NK-92 (cell line): ENCODE data around the gene SCGB3A1.

Experiments
- DNase-seq: peaks from one replicate; lab custom pipeline; 2025; ENCODE audit not compliant: unreplicated experiment; lab: John Stamatoyannopoulos, UW

Gene SCGB3A1

DNA sequence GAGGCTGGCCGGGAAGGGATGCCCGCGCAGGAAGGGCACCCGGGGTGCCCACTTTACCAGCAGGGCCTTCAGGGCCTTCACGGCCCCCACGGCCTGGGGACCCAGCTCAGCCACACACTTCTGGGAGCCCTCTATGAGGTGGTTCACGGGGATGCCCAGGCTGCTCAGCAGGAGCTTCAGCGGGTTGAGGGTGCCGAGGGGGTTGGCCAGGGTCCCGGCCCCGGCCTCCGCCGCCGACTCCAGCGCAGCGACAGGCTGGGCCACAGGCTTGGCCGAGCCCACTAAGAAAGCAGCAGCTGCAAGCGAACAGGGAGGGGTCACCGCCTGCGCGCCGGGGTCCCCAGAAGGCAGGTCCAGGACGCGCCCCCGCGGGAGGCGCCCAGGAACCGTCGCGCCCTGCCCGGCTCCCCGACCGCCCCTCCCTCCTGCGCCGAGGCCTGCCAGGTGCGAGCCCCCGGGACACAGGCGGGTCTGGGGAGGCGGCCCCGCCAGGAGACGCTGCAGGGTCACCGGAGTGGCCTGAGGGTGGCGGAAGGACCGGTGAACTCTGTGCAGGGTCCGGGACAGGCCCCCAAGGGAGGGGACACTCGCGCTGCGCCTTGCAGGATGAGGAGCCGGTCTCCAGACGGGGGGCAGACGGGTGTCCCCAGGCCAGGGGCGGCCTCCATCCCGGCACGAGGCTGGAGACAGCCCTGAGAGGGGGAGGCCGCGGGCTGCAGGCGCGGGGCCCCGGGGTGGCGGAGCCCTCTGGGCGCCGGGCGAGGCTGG lies 572 bp downstream of the SCGB3A1 start:
- DNase-seq, result no peak

DNA sequence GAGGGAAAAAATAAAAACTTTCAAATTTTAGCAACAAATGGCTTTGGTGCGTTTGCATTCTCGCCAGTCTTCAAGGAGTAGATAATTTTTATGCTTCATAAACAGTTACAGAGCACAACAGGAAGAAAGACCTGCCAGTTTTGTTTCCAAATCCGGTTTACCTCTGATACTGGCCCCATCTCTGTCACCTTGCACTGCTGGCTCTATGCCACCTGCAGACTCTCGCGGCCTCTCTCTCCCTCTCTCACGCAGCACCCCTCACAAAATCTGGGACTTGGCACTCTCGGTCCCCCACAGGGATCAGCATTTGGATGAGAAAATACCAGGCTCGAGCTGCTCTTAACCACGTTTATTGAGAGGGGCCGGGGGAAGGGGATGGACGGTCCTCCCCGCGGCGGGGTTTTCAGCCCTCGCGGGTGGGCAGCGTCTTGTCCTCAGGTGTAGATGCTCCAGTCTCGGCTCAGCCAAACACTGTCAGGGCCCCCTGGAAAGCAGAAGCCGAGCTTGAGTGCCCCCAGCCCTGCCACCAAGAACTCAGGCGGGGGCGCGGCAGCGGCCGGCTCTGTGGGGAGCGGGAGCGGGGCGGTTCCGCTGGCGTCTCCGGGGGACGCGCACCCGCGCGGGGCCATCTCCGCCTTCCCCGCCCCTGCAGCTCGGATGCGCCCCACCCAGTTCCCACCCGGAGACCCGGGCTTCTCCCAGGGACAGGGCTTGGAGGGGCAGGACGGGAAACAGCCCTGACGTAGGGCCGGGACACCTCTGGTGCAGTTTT lies 1.3 kb downstream of the SCGB3A1 start:
- DNase-seq, result no peak

DNA sequence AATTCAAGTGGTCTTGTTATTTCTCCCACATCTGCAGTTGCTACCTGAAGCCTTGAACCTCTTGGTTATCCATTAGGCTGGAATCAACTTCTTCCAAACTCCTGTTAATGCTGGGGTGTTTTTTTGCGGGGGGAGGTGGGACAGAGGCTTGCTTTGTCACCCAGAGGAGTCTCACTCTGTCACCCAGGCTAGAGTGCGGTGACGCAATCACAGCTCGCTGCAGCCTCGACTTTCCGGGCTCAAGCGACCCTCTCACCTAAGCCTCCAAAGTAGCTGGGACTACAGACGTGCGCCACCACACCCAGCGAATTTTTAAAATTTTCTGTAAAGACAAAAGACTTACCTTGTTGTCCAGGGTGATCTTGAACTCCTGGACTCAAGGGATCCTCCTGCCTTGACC lies 4.4 kb downstream of the SCGB3A1 start:
- DNase-seq, result no peak

DNA sequence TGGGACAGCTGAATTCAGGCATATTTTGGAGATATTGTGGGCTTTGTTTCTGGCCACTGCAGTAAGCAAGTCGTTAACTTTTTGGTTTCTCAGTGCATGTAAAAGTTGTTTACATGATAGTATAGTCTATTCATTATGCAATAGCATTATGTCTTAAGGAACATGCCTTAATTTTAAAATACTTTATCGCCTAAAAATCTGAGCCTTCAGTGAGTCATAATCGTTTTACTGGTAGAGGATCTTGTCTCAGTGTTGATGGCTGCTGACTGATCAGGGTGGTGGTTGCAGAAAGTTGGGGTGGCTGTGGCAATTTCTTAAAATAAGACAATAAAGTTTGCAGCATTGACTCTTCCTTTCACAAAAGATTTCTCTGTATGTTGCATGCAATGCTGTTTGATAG lies 5.1 kb downstream of the SCGB3A1 start:
- DNase-seq, result no peak

DNA sequence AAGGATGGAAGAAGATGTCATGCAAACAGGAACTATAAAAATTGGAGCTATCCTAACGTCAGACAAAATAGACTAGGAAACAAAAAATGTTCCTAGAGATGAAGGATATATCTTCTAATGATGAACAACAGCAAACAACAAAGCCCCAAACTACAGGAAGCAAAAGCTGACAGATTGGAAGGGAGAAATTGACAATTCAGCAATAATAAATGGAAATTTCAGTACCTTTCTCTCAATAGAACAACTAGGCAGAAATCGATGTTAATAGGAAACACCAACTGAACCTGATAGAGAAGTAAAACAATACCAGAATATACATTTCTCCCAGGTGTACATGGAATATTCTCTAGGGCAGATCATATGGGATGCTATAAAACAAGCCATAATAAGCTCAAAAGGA lies 7.6 kb downstream of the SCGB3A1 start:
- no peak for DNase-seq

DNA sequence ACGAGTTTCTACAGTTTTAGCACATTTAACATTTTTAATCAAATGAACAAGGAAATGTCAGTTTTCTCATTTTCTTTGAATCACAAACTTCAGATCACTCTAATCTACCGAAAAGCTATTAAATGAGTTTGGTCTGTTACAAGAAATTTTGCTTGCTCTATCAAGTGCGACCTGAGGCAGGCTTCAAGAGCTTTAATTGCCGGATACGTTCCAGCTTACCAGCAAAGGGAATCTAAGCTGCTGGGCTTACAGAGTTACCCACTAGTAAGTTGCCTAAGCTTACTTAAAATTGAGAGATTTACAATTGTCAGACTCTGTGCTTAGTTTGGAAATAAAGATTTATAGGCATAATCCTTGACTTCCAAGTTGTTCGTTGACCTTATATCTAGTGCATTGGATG lies 10.6 kb downstream of the SCGB3A1 start:
- no peak for DNase-seq

DNA sequence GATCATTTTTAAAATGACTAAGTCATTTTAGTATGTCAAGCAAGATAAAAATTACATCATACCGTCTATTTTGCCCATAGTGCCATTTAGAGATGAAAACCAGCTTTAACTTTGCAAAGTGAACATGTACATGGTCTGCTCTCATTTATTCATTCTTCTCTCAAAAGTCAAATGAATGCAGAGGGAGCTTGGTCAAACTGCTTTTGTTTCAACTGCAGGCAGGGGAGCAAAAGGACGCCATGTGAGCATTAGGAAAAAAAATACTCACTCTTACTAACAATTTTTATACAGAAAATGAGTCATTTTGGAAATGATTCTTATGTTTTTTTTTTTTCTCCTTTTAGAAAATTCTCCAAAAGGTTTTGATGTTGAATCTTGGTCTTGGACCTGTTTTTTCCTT lies 15.7 kb downstream of the SCGB3A1 start:
- no peak for DNase-seq

DNA sequence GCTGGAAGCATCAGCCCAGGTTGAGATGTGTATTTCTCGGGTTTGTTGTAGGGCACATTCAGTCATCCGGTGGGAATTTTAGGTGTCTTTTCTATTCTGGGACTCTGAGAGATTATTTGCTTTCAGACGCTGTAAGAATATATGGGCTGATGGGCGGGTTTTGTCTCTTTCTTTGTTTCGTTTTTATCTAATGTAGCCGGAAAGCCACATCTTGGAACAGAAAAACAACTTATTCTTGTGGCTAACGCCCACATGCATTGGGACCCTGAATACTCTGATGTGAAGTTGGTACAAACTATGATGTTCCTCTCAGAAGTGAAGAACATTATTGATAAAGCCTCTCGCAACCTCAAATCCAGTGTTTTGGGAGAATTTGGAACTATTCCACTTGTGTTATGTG lies 22.4 kb downstream of the SCGB3A1 start:
- no peak for DNase-seq

DNA sequence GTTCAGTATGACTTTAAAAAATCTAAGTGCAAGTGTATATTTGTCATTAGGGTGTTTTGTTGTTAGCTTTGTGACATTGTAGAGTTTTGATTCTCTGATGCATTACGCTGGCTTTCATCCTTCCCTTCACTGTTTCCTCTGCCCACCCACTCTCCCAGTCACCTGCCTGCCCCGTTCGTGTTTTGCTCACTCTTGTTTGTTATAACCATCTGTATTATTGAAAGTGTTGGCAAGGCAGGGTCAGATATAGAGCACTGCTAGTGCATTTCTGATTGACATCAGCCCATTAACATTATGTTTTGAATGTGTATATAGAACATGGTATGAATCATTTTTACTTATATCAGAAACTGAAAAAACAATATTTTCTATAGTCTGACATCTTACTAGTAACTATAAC lies 27.3 kb downstream of the SCGB3A1 start:
- DNase-seq, result no peak

DNA sequence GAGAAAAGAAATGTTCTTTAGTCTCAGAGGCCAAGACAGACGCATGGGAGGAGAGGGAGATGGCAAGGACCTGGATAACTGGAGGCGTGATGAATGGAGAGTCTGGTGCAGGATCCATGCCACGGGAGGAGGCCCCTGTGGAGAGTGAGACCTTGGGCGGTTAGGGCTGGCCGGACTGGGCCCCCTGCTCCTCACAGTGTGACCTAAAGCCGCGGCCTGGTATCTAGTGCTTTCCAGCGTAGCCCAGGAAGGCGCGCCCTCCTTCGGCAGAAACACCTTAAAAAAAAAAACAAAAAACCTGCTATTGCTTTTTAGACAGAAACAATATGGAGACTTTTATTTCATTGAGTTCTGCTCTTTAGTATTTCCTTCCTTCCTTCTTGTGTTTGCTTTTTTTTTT lies 33.1 kb downstream of the SCGB3A1 start:
- no peak for DNase-seq

DNA sequence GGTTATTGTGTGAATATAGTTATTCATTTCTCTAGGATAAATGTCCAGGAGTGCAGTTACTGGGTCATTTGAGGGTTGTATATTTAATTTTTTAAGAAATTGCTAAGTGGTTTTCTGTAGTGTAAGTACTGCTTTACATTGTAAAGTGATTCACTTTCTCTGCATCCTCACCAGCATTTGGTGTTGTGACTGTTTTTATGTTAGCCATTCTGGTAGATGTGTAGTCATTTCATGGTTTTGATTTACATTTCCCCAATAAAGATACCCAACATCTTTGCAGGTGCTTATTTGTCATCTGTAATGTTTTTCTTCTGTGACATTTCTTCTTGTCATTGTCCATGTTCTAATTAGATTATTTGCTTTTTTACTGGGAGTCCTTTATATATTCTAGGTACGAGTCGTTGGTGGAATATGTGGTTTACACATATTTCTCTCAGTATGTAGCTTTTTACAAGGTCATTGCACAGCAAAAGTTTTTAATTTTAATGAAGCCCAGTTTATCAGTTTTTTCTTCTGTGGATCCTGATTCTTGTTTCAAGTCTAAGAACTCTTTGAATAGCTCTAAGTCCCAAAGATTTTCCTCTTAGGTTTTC lies 34.0 kb downstream of the SCGB3A1 start:
- DNase-seq, result no peak

DNA sequence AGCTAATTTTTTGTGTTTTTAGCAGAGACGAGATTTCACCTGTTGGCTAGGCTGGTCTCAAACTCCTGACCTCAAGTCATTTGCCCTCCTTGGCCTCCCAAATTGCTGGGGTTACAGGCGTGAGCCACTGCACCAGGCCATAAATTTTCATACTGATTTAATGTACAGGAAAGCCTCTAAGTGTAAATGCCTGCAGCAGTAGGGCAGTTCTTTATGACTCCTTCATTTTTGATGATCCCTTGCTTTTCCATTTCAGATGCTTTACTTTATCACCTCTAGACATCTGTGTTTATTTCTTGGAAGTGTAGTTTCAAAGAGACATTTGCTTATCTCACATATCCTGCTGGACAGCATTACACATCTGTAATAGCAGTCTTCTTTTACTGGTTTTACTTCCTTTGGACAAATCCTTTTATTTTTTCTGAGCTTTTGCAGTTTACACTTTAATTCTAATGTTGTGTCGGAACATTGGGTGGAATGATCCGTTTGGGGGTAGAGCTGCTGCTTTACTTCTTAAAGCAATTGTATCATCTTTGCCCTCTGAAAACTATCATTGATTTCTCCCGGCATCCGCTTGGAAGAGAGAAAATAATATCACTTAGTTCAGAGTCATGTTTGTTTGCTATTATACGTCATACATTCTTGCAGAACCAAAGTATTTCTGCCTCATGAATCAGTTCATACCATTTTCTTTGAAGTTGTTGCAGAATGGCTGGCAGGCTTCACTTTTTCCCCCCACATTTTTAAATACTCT lies 36.0 kb downstream of the SCGB3A1 start:
- no peak for DNase-seq

DNA sequence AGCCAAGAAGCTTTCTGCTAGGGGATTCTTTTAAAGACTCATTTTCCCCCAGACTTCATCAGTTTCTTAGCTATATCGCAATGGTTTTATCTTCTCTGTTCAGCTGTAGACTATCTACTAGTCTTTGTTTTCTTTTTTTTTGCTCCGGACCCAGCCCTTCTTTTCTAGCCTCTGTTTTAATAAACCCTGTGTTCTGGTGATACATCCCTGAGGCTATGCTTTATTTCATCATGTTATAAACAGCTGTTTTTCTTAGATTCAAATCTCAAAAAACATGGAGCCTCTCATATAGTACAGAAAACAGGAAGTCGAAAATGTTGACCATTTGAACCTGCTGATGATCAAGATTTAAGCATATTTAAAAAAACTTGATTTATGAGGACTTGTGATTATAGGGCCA lies 37.8 kb downstream of the SCGB3A1 start:
- no peak for DNase-seq

DNA sequence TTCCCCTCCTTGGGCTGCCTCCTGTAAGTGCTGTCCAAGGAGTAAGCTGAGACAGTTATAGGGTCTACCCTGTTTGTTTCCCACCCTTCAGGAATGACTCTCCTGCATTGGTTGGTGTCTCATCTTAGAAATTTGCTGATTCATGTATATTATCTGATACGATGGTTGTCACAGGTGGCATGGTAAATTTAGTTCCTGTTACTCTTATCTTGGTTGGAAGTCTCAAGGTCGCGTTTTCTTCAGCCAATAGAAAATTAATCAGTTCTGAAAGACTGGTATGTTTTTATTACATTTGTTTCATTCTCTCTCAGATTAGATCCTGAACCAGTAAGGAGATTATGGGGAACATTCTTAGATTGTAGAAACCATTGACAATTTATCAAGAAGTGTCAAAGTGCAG lies 42.7 kb downstream of the SCGB3A1 start:
- DNase-seq, result no peak

DNA sequence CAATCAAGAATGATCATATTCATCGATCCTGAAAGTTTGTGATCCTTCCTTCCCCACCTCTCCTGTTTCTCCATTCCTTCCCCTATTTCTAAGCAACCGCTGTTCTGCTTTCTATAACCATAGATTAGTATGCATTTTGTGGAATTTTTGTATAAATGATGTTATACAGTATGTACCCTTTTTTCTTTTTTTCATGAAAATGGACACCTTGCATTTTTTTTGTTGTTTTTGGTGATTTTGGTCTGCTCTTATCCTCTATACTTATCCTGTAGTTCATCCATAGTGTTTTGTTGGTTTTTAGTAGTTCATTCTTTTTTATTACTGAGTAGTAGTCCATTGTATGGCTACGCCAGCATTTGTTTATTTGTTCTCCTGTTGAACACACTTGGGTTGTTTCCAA lies 46.1 kb downstream of the SCGB3A1 start:
- no peak for DNase-seq

DNA sequence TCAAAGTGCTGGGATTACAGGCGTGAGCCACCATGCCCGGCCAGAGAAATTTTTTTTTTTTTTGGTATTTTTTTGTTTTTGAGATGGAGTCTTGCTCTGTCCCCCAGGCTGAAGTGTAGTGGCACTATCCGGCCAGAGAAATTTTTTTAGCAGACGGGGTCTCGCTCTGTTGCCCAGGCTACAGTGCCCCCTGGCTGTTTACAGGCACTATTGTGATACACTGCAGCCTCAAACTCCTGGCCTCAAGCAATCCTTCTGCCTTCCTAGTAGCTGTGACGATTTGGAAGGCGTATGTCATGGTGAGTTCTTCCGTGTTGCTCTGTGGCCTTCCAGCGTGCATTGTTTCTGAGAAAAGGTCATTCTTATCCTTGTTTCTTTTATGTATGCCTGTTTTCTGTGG lies 49.6 kb downstream of the SCGB3A1 start:
- no peak for DNase-seq
